Cortex of kidney (tissue), 1 donor: ENCODE results near the gene ADAM22.
"Not testable (repeated sequence)": the region's sequence is repeated elsewhere in the genome, so short reads cannot be mapped to it uniquely, and the experiment has no call there.

Source experiments
- DNase-seq: peaks from one replicate; lab custom pipeline; 2025; lab: John Stamatoyannopoulos, UW

Gene ADAM22

GRCh38 chr7:88106434-88106833 lies 172.4 kb downstream of the ADAM22 start:
- DNase-seq: no peak

DNA sequence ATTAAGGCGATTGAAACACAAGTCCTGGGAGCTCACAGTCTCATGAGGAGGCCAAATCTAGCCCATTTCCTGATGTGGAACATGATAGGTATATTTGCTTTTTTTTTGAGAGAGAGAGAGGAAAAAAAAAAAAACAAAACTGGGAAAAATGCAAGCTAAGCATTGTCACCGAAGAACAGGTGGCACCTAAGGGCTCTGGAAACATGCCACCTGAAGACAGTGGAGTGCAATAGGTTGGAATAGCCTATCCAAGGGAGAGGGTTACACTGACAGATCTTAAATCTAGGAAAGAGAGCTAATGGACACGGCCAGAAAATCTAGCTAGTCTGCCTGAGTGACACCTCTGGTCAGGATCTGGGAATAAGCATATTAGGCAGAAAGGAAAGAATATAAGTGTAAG lies 175.6 kb downstream of the ADAM22 start:
- no peak for DNase-seq

GRCh38 chr7:88111140-88111743 lies 177.2 kb downstream of the ADAM22 start:
- DNase-seq: no peak

DNA sequence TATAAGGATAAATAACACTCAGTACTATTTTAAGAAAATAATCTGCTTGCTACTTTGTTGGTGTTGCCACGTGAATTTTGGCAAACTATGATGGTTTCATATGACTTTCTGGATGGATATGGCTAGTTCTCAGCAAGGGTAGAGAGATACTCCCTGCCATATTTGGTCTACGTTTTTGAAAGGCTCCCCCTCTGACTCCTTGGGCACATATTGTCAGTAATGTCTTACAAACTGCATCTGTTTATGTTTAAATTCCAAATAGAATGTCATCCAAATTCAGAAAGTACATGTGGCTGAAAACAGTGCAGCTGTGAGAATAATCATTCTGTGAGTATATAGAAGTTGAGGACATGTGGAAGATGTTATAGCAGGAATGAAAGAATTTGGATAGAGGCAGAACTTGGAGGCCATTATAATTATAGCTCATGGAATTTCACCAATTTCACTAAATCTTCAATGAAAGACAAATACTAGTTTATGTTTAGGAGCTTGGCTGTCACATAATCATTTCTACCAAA lies 178.0 kb downstream of the ADAM22 start:
- no peak for DNase-seq

GRCh38 chr7:88115258-88115796 lies 181.3 kb downstream of the ADAM22 start:
- DNase-seq: no peak

- no peak for DNase-seq
Observed at GRCh38 chr7:88115816-88116215, 181.8 kb downstream of the ADAM22 start.

DNA sequence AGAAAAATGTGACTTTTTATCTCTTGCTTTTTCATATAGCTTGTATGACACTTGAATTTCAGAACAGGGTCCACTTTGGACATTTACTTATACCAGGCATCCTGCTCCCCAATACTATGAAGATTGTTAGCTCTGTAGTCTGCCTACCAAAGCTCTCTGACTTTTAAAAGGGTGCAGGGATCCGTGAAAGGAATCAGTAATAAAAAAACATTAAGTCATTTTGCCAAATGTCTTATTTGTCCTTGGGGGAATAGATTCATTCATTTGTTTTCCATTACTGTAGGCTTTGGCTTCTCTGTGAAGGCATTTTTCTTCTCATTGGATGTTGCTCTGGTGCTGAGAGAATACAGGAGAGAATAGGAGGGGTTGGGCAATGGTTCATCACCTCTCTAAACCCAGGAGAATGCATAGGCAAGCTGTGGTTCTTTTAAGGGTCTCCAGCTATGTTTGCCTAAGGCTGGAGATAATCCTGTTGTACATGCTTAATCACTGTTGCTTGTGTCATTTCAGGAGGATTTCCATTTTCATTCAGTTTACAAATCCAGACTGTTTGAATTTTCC lies 182.3 kb downstream of the ADAM22 start:
- no peak for DNase-seq

DNA sequence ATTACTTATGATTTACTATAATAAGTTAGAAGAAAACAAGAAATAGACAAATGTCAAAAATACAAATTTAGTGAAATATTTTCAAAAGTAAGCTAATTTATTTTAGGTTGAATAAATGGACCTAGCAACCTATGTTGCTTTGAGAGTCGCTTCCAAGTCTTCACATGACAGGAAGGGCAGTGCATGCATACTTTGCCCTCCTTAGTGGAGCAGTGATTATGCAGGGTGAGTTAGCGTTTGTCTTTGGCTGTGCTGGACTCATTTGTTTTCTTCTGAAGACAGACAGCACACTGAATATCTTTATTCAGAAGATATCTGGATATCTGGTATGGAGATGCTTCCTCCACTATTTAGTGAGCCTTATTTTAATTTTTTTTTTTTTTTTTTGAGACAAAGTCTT lies 183.3 kb downstream of the ADAM22 start:
- no peak for DNase-seq

- DNase-seq: no peak
Observed at GRCh38 chr7:88121335-88121734, 187.3 kb downstream of the ADAM22 start.

DNA sequence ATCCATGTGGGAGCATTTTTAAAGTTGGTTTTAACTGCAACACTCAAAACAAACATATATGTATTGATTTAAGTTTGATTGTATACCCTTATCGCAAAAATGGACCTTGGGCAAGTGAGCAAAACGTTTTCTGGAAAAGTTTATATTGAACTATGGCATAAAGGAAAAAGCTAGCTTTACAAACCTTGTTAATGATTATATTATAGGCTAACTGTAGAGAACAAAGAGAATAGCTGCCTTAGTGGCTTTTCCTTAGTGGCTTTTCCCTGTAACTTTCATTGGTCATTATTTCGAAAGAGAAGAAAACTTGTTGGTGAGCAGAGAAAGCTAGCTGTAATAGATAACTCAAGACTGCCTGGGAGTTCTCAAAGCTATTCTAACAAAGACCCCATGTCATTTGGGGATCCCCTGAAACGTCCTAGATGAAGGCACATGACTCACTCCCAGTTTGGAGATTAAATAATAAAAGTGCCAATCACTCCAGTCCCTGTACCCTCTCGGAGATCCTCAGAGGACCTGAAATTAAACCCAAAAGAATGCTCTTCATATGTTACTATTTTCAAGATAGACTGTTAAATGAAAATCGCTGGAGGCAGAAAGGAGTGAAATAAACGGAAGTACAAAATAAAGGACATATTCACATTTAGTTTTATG lies 193.7 kb downstream of the ADAM22 start:
- no peak for DNase-seq

DNA sequence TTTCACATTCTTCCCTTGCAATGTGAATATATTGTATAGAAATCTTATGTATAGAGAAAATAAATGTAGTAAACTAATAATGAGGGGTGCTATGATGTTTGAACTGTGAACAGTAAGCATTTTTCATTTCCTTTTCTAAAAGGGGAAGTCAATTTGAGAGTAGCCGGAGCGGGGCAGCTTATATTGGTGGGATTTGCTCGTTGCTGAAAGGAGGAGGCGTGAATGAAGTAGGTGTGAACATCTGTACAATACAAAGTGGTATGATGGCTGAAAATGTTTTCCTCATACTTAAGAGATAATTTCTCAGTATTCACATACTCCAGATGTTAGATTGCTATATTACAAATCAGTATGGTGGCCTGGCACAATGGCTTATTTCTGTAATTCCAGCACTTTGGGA lies 198.7 kb downstream of the ADAM22 start:
- no peak for DNase-seq

GRCh38 chr7:88140947-88141346 lies 206.9 kb downstream of the ADAM22 start:
- no peak for DNase-seq

GRCh38 chr7:88141479-88141878 lies 207.4 kb downstream of the ADAM22 start:
- DNase-seq: no peak

GRCh38 chr7:88141953-88142352 lies 207.9 kb downstream of the ADAM22 start:
- no peak for DNase-seq

DNA sequence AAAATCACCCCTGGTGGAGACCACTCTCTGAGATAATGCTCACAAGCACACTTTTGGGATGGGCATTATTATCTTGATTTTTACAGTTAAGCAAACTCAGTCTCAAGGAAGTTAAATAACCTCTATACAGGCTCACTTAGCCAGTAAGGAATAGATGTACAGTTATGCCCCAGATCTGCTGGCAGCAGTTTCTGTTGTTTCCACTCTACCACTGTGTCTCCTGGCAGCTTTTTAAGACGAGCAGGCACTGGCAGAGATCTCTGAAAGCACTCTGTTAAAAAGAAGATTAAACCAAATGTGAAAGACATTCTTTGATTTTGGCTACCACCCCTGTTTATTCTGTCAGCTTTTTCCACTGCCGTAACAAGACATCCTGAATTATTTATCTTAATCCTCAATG lies 212.6 kb downstream of the ADAM22 start:
- no peak for DNase-seq

DNA sequence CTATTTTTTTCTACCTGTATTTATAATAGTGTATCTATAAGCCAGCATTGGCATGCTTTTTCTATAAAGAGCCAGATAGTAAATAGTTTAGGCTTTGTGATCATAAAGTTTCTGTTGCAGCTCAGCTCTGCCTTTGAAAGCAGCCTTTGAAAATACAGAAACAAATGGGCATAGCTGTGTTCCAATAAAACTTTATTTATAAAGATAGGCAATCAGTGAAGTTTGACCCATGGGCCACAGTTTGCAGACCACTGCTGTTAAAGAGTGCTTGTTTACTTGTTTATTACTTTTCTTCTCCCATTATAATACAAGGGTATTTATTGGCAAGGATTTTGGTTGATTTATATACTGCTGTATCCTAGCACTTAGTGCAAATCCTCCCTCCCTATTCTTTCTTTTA lies 213.3 kb downstream of the ADAM22 start:
- DNase-seq: no peak

DNA sequence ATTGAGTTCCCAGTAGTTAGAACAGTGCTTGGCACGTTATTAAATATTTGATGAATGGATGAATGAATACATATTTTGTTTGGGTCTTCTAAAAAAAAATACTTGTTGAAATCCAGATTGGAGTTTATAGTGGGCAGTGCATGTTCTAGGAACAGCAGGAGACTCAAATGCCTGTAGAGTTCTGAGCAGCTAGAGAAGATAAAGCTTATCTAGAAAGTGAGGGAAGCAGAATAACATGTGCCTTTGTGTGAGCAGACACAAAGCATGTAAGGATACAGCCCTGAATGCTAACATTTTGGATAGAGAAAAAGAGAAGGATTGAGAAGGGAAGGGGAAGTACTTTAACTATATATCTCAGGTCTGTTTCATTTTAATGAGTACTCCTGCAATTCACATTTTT lies 213.9 kb downstream of the ADAM22 start:
- no peak for DNase-seq

DNA sequence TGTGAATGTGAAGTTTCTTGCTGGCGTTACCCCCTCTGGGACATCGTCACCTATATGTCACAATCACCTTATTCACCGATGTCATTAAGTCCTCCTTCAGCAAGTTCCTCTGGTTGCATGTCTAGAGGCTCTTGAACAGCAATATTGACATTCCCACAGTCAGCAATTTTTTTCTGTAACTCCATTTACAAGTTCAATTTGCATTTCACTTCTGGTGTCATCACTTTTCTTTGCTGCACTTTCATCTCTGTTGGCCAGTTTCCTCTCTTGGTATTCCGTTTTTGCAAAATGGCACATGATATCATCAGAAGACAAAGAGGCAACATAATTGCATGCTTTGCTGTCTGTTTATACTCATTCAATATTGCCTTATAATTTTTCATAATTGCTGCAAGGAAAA lies 216.0 kb downstream of the ADAM22 start:
- no peak for DNase-seq

DNA sequence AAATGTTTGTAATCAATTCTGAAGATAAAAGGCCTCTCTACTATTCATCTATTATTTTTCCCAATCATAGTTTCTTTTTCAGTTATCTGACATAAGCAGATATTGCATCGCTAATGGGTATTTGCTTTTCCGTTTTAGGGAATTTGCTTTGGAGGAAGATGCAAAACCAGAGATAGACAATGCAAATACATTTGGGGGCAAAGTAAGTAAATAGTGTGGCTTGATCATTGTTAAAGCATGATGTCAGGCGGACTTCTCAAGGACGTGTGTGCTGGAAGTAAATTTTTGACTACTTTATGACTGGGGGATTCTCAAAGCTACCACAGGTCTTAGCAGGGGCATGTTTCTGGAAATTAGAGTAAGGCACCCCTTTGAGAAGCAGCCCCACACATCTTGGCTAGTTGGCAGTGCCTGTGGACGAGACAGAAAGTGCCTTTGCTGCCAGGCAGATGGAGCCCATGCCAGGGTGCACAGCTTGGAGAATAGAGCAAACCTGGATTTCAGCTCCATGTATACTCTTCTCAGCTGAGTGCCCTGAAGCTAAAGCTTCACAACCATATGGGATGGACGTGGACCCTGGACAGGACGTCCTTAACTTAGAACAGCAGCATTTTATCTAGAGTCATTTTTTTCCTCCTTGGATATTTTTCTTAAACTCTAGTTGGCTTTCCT lies 217.2 kb downstream of the ADAM22 start:
- no peak for DNase-seq

- no peak for DNase-seq
Observed at GRCh38 chr7:88153378-88153777, 219.3 kb downstream of the ADAM22 start.

DNA sequence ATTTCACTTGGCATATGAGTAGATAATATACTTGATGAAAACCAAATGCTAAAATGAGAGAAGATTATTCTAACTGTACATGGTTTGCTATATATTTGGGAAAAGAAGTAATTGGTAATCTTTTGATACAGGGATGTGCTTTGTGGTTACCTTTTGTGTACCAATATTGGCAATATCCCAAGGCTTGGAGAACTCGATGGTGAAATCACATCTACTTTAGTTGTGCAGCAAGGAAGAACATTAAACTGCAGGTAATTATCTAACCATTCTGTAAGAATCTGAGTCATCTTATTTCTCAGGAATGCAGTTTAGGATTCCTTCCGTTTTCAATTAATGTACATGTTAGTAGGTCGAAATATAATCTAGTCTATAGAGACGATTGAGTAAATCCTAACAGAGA lies 221.7 kb downstream of the ADAM22 start:
- DNase-seq: no peak

DNA sequence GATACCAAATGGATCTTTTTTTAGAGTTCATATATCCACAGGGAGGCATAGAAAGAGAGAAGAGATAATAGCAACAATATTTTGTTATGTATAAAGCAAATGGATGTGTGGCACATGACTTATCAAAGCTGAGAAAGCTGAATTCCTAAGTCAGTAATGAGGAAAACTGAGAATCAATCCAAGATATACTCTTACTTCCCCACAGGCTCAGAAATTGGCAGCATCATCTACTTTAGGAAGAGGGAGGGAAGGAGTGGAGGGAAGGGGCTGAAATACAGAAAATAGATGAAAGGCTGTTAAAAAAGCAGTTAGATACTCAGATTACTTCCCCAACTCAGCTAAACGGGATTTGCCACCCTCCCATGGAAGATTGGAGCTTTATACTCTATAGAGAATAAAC lies 222.3 kb downstream of the ADAM22 start:
- no peak for DNase-seq

DNA sequence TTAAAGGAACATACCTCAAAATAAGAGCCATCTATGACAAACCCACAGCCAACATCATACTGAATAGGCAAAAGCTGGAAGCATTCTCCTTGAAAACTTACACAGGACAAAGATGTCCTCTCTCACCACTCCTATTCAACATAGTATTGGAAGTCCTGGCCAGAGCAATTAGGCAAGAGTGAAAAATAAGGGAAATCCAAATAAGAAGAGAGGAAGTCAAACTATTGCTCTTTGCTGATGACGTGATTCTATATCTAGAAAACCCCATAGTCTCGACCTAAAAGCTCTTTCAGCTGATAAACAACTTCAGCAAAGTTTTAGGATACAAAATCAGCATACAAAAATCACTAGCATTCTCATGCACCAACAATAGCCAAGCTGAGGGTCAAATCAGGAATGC lies 225.7 kb downstream of the ADAM22 start:
- DNase-seq: not testable (repeated sequence)
